GM10248 (cell line): ENCODE data around the gene CCDC40.

Experiments used
- CTCF ChIA-PET: fragments of 300-600 bp; sonication (Branson Sonifier 250); formaldehyde crosslinking; extraction: SDS; loops from one replicate; lab custom pipeline; 2021; ENCODE audit warnings: antibody characterized with exemption; lab: Yijun Ruan, JAX
- POLR2A ChIA-PET: fragments of 350-650 bp; sonication (Branson Sonifier 250); formaldehyde crosslinking; extraction: SDS; loops from one replicate; lab custom pipeline; 2020; ENCODE audit warnings: antibody characterized with exemption; lab: Yijun Ruan, JAX
- DNase-seq: peaks from one replicate; pipeline ENCODE4 v3.0.0; 2012; ENCODE audit errors: extremely low spot score
- TF ChIP-seq, protein P1 (sequence below): IDR thresholded peaks from 2 replicates; pipeline ENCODE4 v1.5.1; 2012; ENCODE audit warnings: mild to moderate bottlenecking, low read depth; ENCODE audit errors: extremely low read depth, missing control alignments, control extremely low read depth

CCDC40 gene

DNA sequence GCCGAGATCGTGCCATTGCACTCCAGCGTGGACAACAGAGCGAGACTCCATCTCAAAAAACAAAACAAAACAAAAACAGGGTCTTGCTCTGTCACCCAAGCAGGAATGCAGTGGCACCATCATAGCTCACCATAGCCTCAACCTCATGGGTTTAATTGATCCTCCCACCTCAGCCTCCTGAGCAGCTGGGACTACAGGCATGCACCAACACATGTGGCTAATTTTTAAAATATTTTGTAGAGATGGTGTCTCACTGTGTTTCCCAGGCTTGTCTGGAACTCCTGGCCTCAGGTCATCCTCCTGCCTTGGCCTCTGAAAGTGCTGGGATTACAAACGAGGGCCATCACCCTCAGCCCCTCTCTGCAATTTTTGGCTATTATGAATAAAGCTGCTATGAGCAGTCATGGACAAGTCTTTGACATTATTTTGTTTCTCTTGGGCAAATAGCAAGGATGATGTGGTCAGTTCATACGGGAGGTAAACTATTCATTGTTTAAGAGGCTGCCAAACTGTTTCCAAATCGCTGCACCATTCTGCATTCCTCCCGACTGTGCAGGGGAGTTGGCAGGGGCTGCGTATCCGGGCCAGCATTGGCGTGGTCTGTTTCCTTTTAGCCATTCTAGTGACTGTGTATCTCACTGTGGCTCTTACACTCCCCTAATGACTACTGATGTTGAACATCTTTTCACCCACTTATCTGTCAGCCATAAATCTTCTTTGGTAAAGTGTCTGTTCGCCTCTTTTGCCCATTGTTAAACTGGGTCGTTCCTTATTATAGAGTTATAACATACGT, 89.4 kb downstream of the CCDC40 start:
- ChIA-PET POLR2A (no interaction called here), CTCF (interaction anchor here (0.8 kb wide), 1 partner anchor 24 kb away, joined by 3 read pairs; the partner anchor contains the start of gene GAA)
- TF ChIP-seq, protein P1, sequence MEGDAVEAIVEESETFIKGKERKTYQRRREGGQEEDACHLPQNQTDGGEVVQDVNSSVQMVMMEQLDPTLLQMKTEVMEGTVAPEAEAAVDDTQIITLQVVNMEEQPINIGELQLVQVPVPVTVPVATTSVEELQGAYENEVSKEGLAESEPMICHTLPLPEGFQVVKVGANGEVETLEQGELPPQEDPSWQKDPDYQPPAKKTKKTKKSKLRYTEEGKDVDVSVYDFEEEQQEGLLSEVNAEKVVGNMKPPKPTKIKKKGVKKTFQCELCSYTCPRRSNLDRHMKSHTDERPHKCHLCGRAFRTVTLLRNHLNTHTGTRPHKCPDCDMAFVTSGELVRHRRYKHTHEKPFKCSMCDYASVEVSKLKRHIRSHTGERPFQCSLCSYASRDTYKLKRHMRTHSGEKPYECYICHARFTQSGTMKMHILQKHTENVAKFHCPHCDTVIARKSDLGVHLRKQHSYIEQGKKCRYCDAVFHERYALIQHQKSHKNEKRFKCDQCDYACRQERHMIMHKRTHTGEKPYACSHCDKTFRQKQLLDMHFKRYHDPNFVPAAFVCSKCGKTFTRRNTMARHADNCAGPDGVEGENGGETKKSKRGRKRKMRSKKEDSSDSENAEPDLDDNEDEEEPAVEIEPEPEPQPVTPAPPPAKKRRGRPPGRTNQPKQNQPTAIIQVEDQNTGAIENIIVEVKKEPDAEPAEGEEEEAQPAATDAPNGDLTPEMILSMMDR, result no peak
- no peak for DNase-seq

DNA sequence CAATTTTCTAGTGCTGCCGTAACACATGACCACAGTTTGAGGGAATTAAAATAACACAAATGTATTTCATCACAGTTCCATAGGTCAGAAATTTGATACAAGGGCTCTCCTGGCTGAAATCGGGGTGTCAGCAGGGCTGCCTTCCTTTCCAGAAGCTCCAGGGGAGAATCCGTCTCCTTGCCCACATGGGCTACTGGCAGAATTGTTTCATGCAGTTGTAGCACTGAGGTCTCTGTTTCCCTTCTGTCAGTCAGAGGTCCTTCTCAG, 89.9 kb downstream of the CCDC40 start:
- no peak for DNase-seq
- POLR2A ChIA-PET, result no interaction called here
- CTCF ChIA-PET, result interaction anchor here (2.9 kb wide), 1 partner anchor 25 kb away, joined by 8 read pairs; the partner anchor contains the start of gene GAA
- TF ChIP-seq, protein P1, result no peak

DNA sequence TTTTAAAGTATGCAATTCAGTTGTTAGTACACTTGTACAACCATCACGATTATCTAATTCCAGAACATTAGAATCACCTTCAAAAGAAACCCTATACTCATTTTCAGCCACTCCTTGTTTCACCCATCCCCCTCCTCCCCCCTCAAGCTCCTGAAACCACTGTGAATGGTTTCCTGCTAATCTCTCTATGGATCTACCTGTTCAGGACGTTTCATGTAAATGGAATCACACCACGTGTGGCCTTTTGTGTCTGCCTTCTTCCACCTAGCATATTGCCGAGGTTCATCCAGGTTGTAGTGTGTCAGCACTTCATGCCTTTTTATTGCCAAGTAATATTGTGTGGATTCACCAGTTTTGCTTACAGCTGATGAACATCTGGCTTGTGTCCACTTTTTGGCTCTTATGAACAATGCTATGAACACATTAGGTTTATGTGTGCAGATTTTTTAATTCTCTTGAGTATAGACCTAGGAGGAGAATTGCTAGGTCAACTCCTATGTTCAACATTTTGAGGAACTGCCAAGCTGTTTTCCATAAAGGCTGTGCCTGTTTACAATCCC, 92.6 kb downstream of the CCDC40 start:
- POLR2A ChIA-PET, result interaction anchor here (1.4 kb wide), 1 partner anchor 8 kb away, joined by 3 read pairs; no protein-coding TSS in a partner anchor
- TF ChIP-seq, protein P1, result no peak
- CTCF ChIA-PET, result interaction anchor here (1.0 to 2.9 kb wide), 2 partner anchors 10 to 27 kb away, joined by 3 to 8 read pairs; partner anchors contain the start of gene GAA
- DNase-seq, result no peak

DNA sequence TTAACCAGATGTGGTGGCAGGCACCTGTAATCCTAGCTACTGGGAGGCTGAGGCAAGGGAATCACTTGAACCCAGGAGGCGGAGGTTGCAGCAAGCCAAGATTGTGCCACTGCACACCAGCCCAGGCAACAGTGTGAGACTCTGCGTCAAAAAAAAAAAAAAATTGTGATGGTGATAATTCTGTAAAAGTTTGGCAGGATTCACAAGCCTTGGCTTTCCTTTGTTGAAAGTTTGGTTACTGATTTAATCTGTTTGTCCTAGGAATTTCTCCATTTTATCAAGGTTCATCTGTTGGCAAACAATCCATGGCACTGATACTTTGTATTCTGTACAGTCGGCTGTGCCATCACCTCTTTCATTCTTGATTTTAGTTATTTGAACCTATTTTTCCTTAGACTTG, 94.5 kb downstream of the CCDC40 start:
- POLR2A ChIA-PET, result no interaction called here
- DNase-seq, result no peak
- CTCF ChIA-PET, result interaction anchor here (2.8 kb wide), 1 partner anchor 30 kb away, joined by 9 read pairs; the partner anchor contains the start of gene GAA
- TF ChIP-seq, protein P1, result no peak

DNA sequence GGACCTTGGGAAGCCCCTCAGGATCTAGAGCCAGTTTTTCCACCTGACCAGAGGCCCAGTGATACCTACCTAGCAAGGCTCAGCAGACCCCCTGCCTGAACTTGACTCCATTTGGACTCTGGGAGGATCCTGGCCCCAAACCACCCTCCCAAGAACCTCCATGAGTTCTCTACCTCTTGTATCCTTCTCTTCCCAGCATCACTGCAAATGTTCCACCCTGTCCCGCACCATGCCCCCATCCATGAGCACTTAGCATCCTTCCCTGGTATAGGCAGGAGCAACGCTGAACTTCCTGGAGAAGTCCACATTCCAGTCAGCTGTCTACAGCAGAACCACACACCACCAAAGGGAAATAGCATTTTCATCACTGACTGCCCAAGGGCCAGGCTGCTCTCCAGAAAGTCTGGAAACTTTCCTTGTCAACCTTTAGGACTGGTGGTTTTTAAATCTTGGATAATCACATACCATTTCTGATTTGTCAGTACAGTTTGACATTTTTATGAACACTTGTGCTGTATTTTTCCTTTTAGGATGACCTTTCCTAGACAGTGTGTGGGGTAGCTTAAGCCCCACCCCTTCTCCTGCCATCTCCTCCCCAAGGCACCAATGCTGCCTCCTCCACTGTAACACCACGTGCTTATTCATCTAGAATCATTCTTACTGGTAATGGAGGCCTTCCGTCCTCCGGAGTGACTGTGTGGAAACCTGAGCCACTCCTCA, 96.6 kb downstream of the CCDC40 start:
- POLR2A ChIA-PET, result interaction anchor here (0.6 to 1.9 kb wide), 4 partner anchors 10 to 1751 kb away, joined by 3 to 13 read pairs (median 6); partner anchors contain the start of gene GAA
- CTCF ChIA-PET, result interaction anchor here (0.9 to 2.8 kb wide), 2 partner anchors 9 to 32 kb away, joined by 3 to 9 read pairs; partner anchors contain the start of gene GAA
- TF ChIP-seq, protein P1, result no peak
- DNase-seq, result no peak

DNA sequence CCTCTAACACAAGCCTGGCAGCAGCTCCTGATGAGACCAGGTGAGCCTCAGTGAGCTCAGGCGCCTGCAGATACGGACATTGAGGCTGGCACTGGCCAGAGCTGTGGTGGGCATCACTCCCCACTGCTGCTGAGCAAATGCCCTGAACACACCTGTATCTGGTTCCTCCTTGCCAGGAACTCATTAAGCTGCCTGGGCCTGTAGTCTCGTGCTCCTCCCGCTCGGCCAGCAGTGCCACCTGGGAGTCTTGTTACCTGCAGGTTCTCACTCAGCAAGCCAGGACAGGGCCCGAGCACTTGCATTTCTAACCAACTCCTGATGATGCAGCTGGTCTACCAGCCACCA, 97.2 kb downstream of the CCDC40 start:
- TF ChIP-seq, protein P1, result no peak
- DNase-seq, result no peak
- ChIA-PET CTCF (interaction anchor here (0.9 to 1.1 kb wide), 2 partner anchors 9 to 32 kb away, joined by 3 read pairs; partner anchors contain the start of gene GAA), POLR2A (interaction anchor here (0.6 to 1.9 kb wide), 3 partner anchors 10 to 32 kb away, joined by 3 to 13 read pairs (median 7); partner anchors contain the start of gene GAA)
